Measurements from ENCODE around the gene SCN9A. TPM values are rescaled to one million over a fixed set of nuclear protein-coding genes. Genes with fewer than 3 reads are reported as not detected.
"Not testable (repeated sequence)": the region's sequence is repeated elsewhere in the genome, so short reads cannot be mapped to it uniquely, and the experiment has no call there.

SCN9A gene
- total RNA-seq, 2 experiments from 2014 or later, result not detected

GRCh38 chr2:166411473-166412230 lies 35.9 kb upstream of the SCN9A start:
- TF ChIP-seq, protein P1, sequence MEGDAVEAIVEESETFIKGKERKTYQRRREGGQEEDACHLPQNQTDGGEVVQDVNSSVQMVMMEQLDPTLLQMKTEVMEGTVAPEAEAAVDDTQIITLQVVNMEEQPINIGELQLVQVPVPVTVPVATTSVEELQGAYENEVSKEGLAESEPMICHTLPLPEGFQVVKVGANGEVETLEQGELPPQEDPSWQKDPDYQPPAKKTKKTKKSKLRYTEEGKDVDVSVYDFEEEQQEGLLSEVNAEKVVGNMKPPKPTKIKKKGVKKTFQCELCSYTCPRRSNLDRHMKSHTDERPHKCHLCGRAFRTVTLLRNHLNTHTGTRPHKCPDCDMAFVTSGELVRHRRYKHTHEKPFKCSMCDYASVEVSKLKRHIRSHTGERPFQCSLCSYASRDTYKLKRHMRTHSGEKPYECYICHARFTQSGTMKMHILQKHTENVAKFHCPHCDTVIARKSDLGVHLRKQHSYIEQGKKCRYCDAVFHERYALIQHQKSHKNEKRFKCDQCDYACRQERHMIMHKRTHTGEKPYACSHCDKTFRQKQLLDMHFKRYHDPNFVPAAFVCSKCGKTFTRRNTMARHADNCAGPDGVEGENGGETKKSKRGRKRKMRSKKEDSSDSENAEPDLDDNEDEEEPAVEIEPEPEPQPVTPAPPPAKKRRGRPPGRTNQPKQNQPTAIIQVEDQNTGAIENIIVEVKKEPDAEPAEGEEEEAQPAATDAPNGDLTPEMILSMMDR (conservative IDR thresholded peaks at IDR 0.05; ENCODE audit: low read length), result no peak
- no peak for TF ChIP-seq EZH2phosphoT487 (IDR thresholded peaks at IDR 0.05; ENCODE audit: borderline replicate concordance, low read depth, low read length)
- Histone ChIP-seq H4K20me1 (ENCODE audit: insufficient read depth, low read length) (no peaks in the 10 kb centered on the region), H3K4me1 (ENCODE audit: insufficient read depth, low read length, poor library complexity, severe bottlenecking) (no peaks in the 10 kb centered on the region), H3K9me2 (ENCODE audit: insufficient read depth, low read length) (no peaks in the 10 kb centered on the region), H3K4me3 (ENCODE audit: low read depth, low read length, poor library complexity, severe bottlenecking) (no peak overlapping the region), H3K36me3 (ENCODE audit: insufficient read depth, low read length) (no peaks in the 10 kb centered on the region), H3K27ac (ENCODE audit: low read depth, low read length, poor library complexity, severe bottlenecking) (no peak overlapping the region), H3K9me3 (ENCODE audit: low read length) (no peaks in the 10 kb centered on the region), H3K4me2 (ENCODE audit: low read length) (no peak overlapping the region), H2AFZ (ENCODE audit: low read length) (no peak overlapping the region), H3K79me2 (ENCODE audit: insufficient read depth, low read depth, low read length) (no peaks in the 10 kb centered on the region)
- intact Hi-C loops (cut with micrococcal nuclease; ENCODE audit: unreplicated experiment), result no loop called here
- ChIA-PET POLR2A (no interaction called here), CTCF (ENCODE audit: unreplicated experiment) (no interaction called here)
- no TSS peak for BruUV-seq (replicated peaks)
- DNase-seq (ENCODE audit: low spot score), result no peak

DNA sequence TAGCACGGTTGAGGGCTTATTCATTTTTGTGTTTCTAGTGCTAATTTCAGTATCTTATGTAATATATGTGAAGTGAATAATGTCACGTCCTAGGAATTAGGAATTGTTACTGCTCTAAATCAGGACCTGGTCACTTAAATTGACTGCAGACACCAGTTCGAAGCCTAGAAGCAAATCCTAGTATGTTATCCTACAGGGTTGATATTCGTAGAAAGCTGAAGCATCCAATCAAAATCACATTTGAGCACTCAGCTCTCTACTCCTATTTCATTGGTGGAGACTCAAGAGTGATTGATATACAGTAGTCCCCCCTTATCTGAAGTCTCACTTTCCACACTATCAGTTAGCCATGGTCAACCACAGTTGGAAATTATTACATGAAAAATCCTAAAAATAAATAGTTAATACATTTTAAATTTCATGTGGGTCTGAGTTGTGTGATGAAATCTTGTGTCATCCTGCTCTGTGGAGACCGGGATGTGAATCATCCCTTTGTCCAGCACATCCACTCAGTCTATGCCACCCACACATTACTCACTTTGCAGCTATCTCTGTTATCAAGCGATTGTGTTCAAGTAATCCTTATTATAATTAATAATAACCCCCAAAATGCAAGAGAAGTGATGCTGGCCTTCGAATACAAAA lies 35.2 kb upstream of the SCN9A start:
- BruUV-seq (replicated peaks), result no TSS peak
- TF ChIP-seq, protein P1 (conservative IDR thresholded peaks at IDR 0.05; ENCODE audit: low read length), result no peak
- TF ChIP-seq EZH2phosphoT487 (IDR thresholded peaks at IDR 0.05; ENCODE audit: borderline replicate concordance, low read depth, low read length), result no peak
- no peak overlapping the region for H3K4me3 ChIP-seq (ENCODE audit: low read depth, low read length, poor library complexity, severe bottlenecking)
- ChIA-PET POLR2A (no interaction called here), CTCF (ENCODE audit: unreplicated experiment) (no interaction called here)
- H3K9me3 ChIP-seq (ENCODE audit: low read length), result no peaks in the 10 kb centered on the region
- no peak overlapping the region for H3K4me2 ChIP-seq (ENCODE audit: low read length)
- no peaks in the 10 kb centered on the region for H4K20me1 ChIP-seq (ENCODE audit: insufficient read depth, low read length)
- no peaks in the 10 kb centered on the region for H3K4me1 ChIP-seq (ENCODE audit: insufficient read depth, low read length, poor library complexity, severe bottlenecking)
- H3K36me3 ChIP-seq (ENCODE audit: insufficient read depth, low read length), result no peaks in the 10 kb centered on the region
- no peak overlapping the region for H3K27ac ChIP-seq (ENCODE audit: low read depth, low read length, poor library complexity, severe bottlenecking)
- H3K9me2 ChIP-seq (ENCODE audit: insufficient read depth, low read length), result no peaks in the 10 kb centered on the region
- no peak overlapping the region for H2AFZ ChIP-seq (ENCODE audit: low read length)
- no peaks in the 10 kb centered on the region for H3K79me2 ChIP-seq (ENCODE audit: insufficient read depth, low read depth, low read length)
- intact Hi-C loops (cut with micrococcal nuclease; ENCODE audit: unreplicated experiment), result no loop called here
- no peak for DNase-seq (ENCODE audit: low spot score)

DNA sequence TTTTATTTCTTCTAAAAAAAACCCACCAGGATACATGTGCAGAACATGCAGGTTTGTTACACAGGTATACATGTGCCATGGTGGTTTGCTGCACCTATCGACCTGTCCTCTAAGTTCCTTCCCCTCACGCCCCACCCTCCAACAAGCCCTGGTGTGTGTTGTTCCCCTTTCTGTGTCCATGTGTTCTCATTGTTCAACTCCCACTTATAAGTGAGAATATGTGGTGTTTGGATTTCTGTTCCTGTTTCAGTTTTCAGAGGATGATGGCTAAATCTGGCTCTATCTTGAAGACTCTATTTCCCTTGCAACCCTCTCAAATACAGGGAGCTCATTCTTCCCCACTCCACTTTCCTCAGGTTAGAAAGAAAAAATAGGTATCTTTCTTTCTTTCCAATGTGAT lies 32.0 kb upstream of the SCN9A start:
- H4K20me1 ChIP-seq (ENCODE audit: insufficient read depth, low read length); H3K4me1 ChIP-seq (ENCODE audit: insufficient read depth, low read length, poor library complexity, severe bottlenecking); POLR2A ChIA-PET; CTCF ChIA-PET (ENCODE audit: unreplicated experiment); H3K79me2 ChIP-seq (ENCODE audit: insufficient read depth, low read depth, low read length); H3K4me3 ChIP-seq (ENCODE audit: low read depth, low read length, poor library complexity, severe bottlenecking); BruUV-seq (replicated peaks); H3K9me3 ChIP-seq (ENCODE audit: low read length); H2AFZ ChIP-seq (ENCODE audit: low read length); intact Hi-C loops (cut with micrococcal nuclease; ENCODE audit: unreplicated experiment); H3K9me2 ChIP-seq (ENCODE audit: insufficient read depth, low read length); H3K4me2 ChIP-seq (ENCODE audit: low read length); H3K36me3 ChIP-seq (ENCODE audit: insufficient read depth, low read length); DNase-seq (ENCODE audit: low spot score); H3K27ac ChIP-seq (ENCODE audit: low read depth, low read length, poor library complexity, severe bottlenecking): not testable (repeated sequence)

All from OCI-LY7 (cell line).